Uterus (tissue), 4 donors: Measurements from ENCODE around the gene NR4A3. TPM values are rescaled to one million over a fixed set of nuclear protein-coding genes. Genes with fewer than 3 reads are reported as not detected.

Experiments used
- DNase-seq, 2 donors: peaks; one replicate each; pipeline ENCODE4 v3.0.0-alpha.2; 2019 to 2020
- H3K27ac ChIP-seq, 2 donors: fragments of 200-600 bp; sonication (generic); 1 replicate in 1 of 2; 2 replicates in 1 of 2; pipeline ENCODE4 v1.5.1; 2016 to 2018
- H3K27me3 ChIP-seq, 2 donors: fragments of 200-600 bp; sonication (generic); one replicate each; pipeline ENCODE4 v1.5.1; 2018 to 2019; ENCODE audit warnings: control low read depth in 1 of 2
- H3K36me3 ChIP-seq, 2 donors: fragments of 200-600 bp; sonication (generic); one replicate each; pipeline ENCODE4 v1.5.1; 2019; ENCODE audit warnings: control low read depth in 1 of 2
- H3K4me1 ChIP-seq, 2 donors: fragments of 200-600 bp; sonication (generic); one replicate each; pipeline ENCODE4 v1.5.1; 2018 to 2019; ENCODE audit warnings: control low read depth in 1 of 2
- H3K4me3 ChIP-seq, 2 donors: fragments of 200-600 bp; sonication (generic); 1 replicate in 1 of 2; 2 replicates in 1 of 2; pipeline ENCODE4 v1.5.1; 2018 to 2019; ENCODE audit warnings: mild to moderate bottlenecking in 1 of 2
- H3K9me3 ChIP-seq, 2 donors: fragments of 200-600 bp; sonication (generic); one replicate each; pipeline ENCODE4 v1.5.1; 2019; ENCODE audit warnings: control low read depth in 1 of 2
- CTCF ChIP-seq, 4 experiments: fragments of 200-600 bp in 2 of 4; fragments of 450-650 bp in 2 of 4; sonication (generic) in 2 of 4; IDR thresholded peaks; one replicate each; pipeline ENCODE4 v1.5.1; 2016 to 2019; ENCODE audit warnings: antibody characterized with exemption in 4 of 4, mild to moderate bottlenecking in 2 of 4, moderate library complexity in 1 of 4
- POLR2A ChIP-seq, 2 donors: fragments of 450-650 bp; IDR thresholded peaks; one replicate each; pipeline ENCODE4 v1.6.1; 2016; ENCODE audit warnings: antibody characterized with exemption in 2 of 2, mild to moderate bottlenecking in 1 of 2, moderate library complexity in 1 of 2
- intact Hi-C: fragments of 100-400 bp; cut with DNase I; formaldehyde crosslinking; loops from one replicate; pipeline ENCODE4 v1.15.1; 2023; ENCODE audit warnings: low total_unique reads
- total RNA-seq, 4 donors: library from RNA; depleted of rRNA in 3 of 4; stranded (reverse); fragments of >200 nt in 3 of 4; gene quantifications; one replicate each; pipeline versions ENCODE4 v1.1.0 to v1.2.4, GENCODE V29; 2014 to 2023
- donor health status: DM: yes; HTN: yes; CAD: no.

Gene NR4A3
- total RNA-seq, 4 donors from 2014 or later: under 0.01 to 5.5 (median 2.0) TPM

- TF ChIP-seq POLR2A (IDR thresholded peaks at IDR 0.05): no peak
- TF ChIP-seq CTCF (IDR thresholded peaks at IDR 0.05): no peak
- Histone ChIP-seq H3K36me3 (no peaks in the 10 kb centered on the region), H3K4me3 (no peak overlapping the region), H3K4me1 (no peaks in the 10 kb centered on the region), H3K27me3 (no peaks in the 10 kb centered on the region), H3K27ac (no peak overlapping the region), H3K9me3 (no peaks in the 10 kb centered on the region)
- intact Hi-C loops: no loop called here
- DNase-seq: no peak
These were observed 13.2 kb upstream of the NR4A3 start for GRCh38 chr9:99808454-99808853.

- no peak overlapping the region for H3K4me3 ChIP-seq
- intact Hi-C loops: no loop called here
These were observed 11.9 kb upstream of the NR4A3 start for GRCh38 chr9:99809586-99810319.

GRCh38 chr9:99811172-99811571, 10.5 kb upstream of the NR4A3 start:
- Histone ChIP-seq H3K27me3 (no peaks in the 10 kb centered on the region), H3K27ac (no peak overlapping the region), H3K4me3 (no peak overlapping the region), H3K36me3 (no peaks in the 10 kb centered on the region), H3K9me3 (no peaks in the 10 kb centered on the region), H3K4me1 (no peaks in the 10 kb centered on the region)
- intact Hi-C loops: no loop called here
- DNase-seq: no peak
- TF ChIP-seq POLR2A (IDR thresholded peaks at IDR 0.05): no peak
- TF ChIP-seq CTCF (IDR thresholded peaks at IDR 0.05): no peak

More at GRCh38 chr9:99809586-99810319, 11.9 kb upstream of the NR4A3 start:
- Histone ChIP-seq H3K36me3 (no peaks in the 10 kb centered on the region), H3K27ac (no peak overlapping the region), H3K9me3 (no peaks in the 10 kb centered on the region), H3K27me3 (no peaks in the 10 kb centered on the region), H3K4me1 (no peaks in the 10 kb centered on the region)
- DNase-seq: no peak
- TF ChIP-seq CTCF (IDR thresholded peaks at IDR 0.05) (no peak), POLR2A (IDR thresholded peaks at IDR 0.05) (no peak)

- no peak for DNase-seq
- H3K27ac ChIP-seq: no peak overlapping the region
- H3K4me1 ChIP-seq: no peaks in the 10 kb centered on the region
- H3K4me3 ChIP-seq: no peak overlapping the region
- no peaks in the 10 kb centered on the region for H3K27me3 ChIP-seq
- H3K9me3 ChIP-seq: no peaks in the 10 kb centered on the region
- intact Hi-C loops: no loop called here
- TF ChIP-seq POLR2A (IDR thresholded peaks at IDR 0.05) (no peak), CTCF (IDR thresholded peaks at IDR 0.05) (no peak)
- H3K36me3 ChIP-seq: no peaks in the 10 kb centered on the region
These were observed 9.9 kb upstream of the NR4A3 start for GRCh38 chr9:99811598-99812383.

- intact Hi-C loops: no loop called here
- peaks cover 0 to 6% of the 10 kb centered on the region in 2 donors for H3K4me1 ChIP-seq
- no peak for TF ChIP-seq POLR2A (IDR thresholded peaks at IDR 0.05)
- no peak for TF ChIP-seq CTCF (IDR thresholded peaks at IDR 0.05)
- no peak overlapping the region for H3K4me3 ChIP-seq
- H3K9me3 ChIP-seq: no peaks in the 10 kb centered on the region
- H3K27me3 ChIP-seq: no peaks in the 10 kb centered on the region
- DNase-seq: no peak
- no peak overlapping the region for H3K27ac ChIP-seq
- H3K36me3 ChIP-seq: no peaks in the 10 kb centered on the region
These were observed 7.9 kb upstream of the NR4A3 start for GRCh38 chr9:99813739-99814138.
